ENCODE data around the gene SPNS3. TPM values are rescaled to one million over a fixed set of nuclear protein-coding genes. Genes with fewer than 3 reads are reported as not detected.

Gene SPNS3
- total RNA-seq, 1 donor from 2014 or later = not detected

- TF ChIP-seq, protein P1, sequence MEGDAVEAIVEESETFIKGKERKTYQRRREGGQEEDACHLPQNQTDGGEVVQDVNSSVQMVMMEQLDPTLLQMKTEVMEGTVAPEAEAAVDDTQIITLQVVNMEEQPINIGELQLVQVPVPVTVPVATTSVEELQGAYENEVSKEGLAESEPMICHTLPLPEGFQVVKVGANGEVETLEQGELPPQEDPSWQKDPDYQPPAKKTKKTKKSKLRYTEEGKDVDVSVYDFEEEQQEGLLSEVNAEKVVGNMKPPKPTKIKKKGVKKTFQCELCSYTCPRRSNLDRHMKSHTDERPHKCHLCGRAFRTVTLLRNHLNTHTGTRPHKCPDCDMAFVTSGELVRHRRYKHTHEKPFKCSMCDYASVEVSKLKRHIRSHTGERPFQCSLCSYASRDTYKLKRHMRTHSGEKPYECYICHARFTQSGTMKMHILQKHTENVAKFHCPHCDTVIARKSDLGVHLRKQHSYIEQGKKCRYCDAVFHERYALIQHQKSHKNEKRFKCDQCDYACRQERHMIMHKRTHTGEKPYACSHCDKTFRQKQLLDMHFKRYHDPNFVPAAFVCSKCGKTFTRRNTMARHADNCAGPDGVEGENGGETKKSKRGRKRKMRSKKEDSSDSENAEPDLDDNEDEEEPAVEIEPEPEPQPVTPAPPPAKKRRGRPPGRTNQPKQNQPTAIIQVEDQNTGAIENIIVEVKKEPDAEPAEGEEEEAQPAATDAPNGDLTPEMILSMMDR (IDR thresholded peaks at IDR 0.05; ENCODE audit: insufficient read depth, low read length, severe bottlenecking) = no peak
- H3K27me3 ChIP-seq (ENCODE audit: control insufficient read depth, insufficient read depth, low read length) = no peaks in the 10 kb centered on the region
- no peak overlapping the region for H3K4me3 ChIP-seq (ENCODE audit: low read depth, low read length)
- no peaks in the 10 kb centered on the region for H3K36me3 ChIP-seq (ENCODE audit: control insufficient read depth, insufficient read depth, low read length)
- no peak for DNase-seq (ENCODE audit: low read depth)
- peak; percentile 76 for FAIRE-seq
Measured at GRCh38 chr17:4520060-4520893, 86.5 kb downstream of the SPNS3 start.

GRCh38 chr17:4520894-4521600 is 87.3 kb downstream of the SPNS3 start:
- Histone ChIP-seq H3K4me3 (ENCODE audit: low read depth, low read length) (no peak overlapping the region), H3K36me3 (ENCODE audit: control insufficient read depth, insufficient read depth, low read length) (no peaks in the 10 kb centered on the region), H3K27me3 (ENCODE audit: control insufficient read depth, insufficient read depth, low read length) (no peaks in the 10 kb centered on the region)
- peak; percentile 93 for FAIRE-seq
- peak; percentile 77 for DNase-seq (ENCODE audit: low read depth)
- TF ChIP-seq, protein P1 (IDR thresholded peaks at IDR 0.05; ENCODE audit: insufficient read depth, low read length, severe bottlenecking) = no peak

- TF ChIP-seq, protein P1 (IDR thresholded peaks at IDR 0.05; ENCODE audit: insufficient read depth, low read length, severe bottlenecking) = no peak
- no peak for FAIRE-seq
- H3K4me3 ChIP-seq (ENCODE audit: low read depth, low read length) = no peak overlapping the region
- no peaks in the 10 kb centered on the region for H3K36me3 ChIP-seq (ENCODE audit: control insufficient read depth, insufficient read depth, low read length)
- no peak for DNase-seq (ENCODE audit: low read depth)
- H3K27me3 ChIP-seq (ENCODE audit: control insufficient read depth, insufficient read depth, low read length) = peaks cover 2% of the 10 kb centered on the region
Measured at GRCh38 chr17:4522661-4523060, 88.9 kb downstream of the SPNS3 start.

DNA sequence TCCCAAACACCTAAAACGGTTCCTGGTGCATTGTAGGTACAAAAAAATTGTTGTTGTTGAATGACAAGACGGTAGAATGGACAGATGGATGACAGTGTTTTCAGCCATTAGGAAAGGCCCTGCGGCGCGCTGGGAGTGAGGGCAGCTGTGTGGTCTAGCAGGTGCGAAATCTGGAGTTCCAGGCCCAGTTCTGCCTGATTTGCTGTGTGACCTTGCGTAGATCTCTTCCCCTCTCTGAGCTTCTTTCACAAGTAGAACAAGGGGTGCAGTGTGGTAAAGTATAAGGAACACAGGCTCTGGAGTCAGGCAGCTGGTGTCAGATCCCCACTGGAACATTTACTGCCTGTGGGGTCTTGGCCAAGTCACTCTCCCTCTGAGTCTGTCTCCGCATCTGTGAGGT is 90.2 kb downstream of the SPNS3 start:
- no peak for FAIRE-seq
- TF ChIP-seq, protein P1 (IDR thresholded peaks at IDR 0.05; ENCODE audit: insufficient read depth, low read length, severe bottlenecking) = no peak
- DNase-seq (ENCODE audit: low read depth) = no peak
- Histone ChIP-seq H3K27me3 (ENCODE audit: control insufficient read depth, insufficient read depth, low read length) (peaks cover 2% of the 10 kb centered on the region), H3K4me3 (ENCODE audit: low read depth, low read length) (no peak overlapping the region), H3K36me3 (ENCODE audit: control insufficient read depth, insufficient read depth, low read length) (no peaks in the 10 kb centered on the region)

DNA sequence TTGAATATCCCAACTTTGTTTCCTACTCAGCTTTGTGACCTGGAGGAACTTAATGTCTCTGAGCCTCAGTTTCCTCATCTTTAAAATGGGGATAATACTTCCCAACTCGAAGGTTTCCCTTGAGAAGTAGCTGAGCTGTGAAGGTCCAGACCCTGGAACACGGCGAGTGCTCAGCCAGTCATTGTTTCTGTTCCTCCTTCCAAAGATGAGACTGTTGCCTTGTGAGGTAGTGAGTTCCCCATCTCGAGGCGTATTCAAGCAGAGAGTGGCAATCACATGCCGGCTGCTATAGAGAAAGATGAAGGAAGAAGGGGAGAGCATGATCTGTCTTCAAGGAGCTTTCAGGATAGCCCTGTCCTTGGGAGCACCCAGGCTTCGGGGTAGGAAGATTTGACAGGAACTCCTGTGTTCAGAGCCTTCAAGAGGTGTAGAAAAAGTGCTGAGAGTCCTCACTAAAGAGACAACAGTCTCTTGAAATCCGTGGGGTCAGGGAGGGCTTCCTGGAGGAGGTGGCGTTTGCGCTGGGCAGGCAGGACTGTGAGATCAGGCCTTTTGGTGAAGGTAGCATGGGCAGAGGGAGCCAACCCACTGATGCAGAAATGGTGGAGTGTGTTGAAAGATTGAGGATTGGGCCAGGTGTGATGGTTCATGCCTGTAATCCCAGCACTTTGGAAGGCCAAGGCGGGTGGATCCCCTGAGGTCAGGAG is 92.1 kb downstream of the SPNS3 start:
- Histone ChIP-seq H3K4me3 (ENCODE audit: low read depth, low read length) (no peak overlapping the region), H3K36me3 (ENCODE audit: control insufficient read depth, insufficient read depth, low read length) (no peaks in the 10 kb centered on the region), H3K27me3 (ENCODE audit: control insufficient read depth, insufficient read depth, low read length) (peaks cover 2% of the 10 kb centered on the region)
- FAIRE-seq = no peak
- TF ChIP-seq, protein P1 (IDR thresholded peaks at IDR 0.05; ENCODE audit: insufficient read depth, low read length, severe bottlenecking) = no peak
- no peak for DNase-seq (ENCODE audit: low read depth)

Data from bronchial epithelial cell (primary cell).